NCI-H82 treated with DMSO at 0.1 percent for 48 hours (cell line): Measurements from ENCODE around the gene ABCA3.
"Not testable (repeated sequence)": the region's sequence is repeated elsewhere in the genome, so short reads cannot be mapped to it uniquely, and the experiment has no call there.

Experiments
- DNase-seq: peaks from one replicate; lab custom pipeline; 2025; ENCODE audit not compliant: unreplicated experiment; lab: John Stamatoyannopoulos, UW

Gene ABCA3

GRCh38 chr16:2257726-2258125, 82.8 kb downstream of the ABCA3 start:
- no peak for DNase-seq

GRCh38 chr16:2256531-2257140, 83.9 kb downstream of the ABCA3 start:
- DNase-seq: no peak

- DNase-seq: no peak
Measured at GRCh38 chr16:2253293-2253692, 87.2 kb downstream of the ABCA3 start.

- no peak for DNase-seq
Measured at GRCh38 chr16:2252806-2253148, 87.8 kb downstream of the ABCA3 start.

GRCh38 chr16:2251296-2252111, 89.0 kb downstream of the ABCA3 start, which contains the start of gene ECI1:
ECI1 (minus strand) TSS chr16:2251587; CDS start chr16:2251566, 21 bp downstream.
- peak; percentile 83 for DNase-seq

GRCh38 chr16:2250652-2251295, 89.8 kb downstream of the ABCA3 start:
- DNase-seq: no peak

- DNase-seq: no peak
Measured at GRCh38 chr16:2246301-2246885, 94.1 kb downstream of the ABCA3 start.

- DNase-seq: no peak
Measured at GRCh38 chr16:2244926-2245795, 95.4 kb downstream of the ABCA3 start.

GRCh38 chr16:2244301-2244700, 96.2 kb downstream of the ABCA3 start:
- DNase-seq: no peak

GRCh38 chr16:2243781-2244180, 96.7 kb downstream of the ABCA3 start:
- no peak for DNase-seq

GRCh38 chr16:2243031-2243528, 97.4 kb downstream of the ABCA3 start:
- no peak for DNase-seq

- no peak for DNase-seq
Measured at GRCh38 chr16:2242598-2242997, 97.9 kb downstream of the ABCA3 start.

- not testable (repeated sequence) for DNase-seq
Measured at GRCh38 chr16:2240331-2240730, 100.2 kb downstream of the ABCA3 start.

- no peak for DNase-seq
Measured at GRCh38 chr16:2238838-2239675, 101.5 kb downstream of the ABCA3 start.

- DNase-seq: no peak
Measured at GRCh38 chr16:2238150-2238837, 102.2 kb downstream of the ABCA3 start.

- DNase-seq: no peak
Measured at GRCh38 chr16:2237493-2238149, 102.9 kb downstream of the ABCA3 start.

GRCh38 chr16:2237102-2237482, 103.4 kb downstream of the ABCA3 start:
- no peak for DNase-seq

- DNase-seq: no peak
Measured at GRCh38 chr16:2236337-2237101, 104.0 kb downstream of the ABCA3 start, which contains the start of gene DNASE1L2. DNASE1L2 (plus strand) TSS chr16:2236444; CDS start chr16:2236817, 373 bp downstream.
